NCI-H82 treated with DMSO at 0.1 percent for 48 hours (cell line): Measurements from ENCODE around the gene ZNF143.
"Not testable (repeated sequence)": the region's sequence is repeated elsewhere in the genome, so short reads cannot be mapped to it uniquely, and the experiment has no call there.

Source experiments
- DNase-seq: peaks from one replicate; lab custom pipeline; 2025; ENCODE audit not compliant: unreplicated experiment; lab: John Stamatoyannopoulos, UW

ZNF143 gene

DNA sequence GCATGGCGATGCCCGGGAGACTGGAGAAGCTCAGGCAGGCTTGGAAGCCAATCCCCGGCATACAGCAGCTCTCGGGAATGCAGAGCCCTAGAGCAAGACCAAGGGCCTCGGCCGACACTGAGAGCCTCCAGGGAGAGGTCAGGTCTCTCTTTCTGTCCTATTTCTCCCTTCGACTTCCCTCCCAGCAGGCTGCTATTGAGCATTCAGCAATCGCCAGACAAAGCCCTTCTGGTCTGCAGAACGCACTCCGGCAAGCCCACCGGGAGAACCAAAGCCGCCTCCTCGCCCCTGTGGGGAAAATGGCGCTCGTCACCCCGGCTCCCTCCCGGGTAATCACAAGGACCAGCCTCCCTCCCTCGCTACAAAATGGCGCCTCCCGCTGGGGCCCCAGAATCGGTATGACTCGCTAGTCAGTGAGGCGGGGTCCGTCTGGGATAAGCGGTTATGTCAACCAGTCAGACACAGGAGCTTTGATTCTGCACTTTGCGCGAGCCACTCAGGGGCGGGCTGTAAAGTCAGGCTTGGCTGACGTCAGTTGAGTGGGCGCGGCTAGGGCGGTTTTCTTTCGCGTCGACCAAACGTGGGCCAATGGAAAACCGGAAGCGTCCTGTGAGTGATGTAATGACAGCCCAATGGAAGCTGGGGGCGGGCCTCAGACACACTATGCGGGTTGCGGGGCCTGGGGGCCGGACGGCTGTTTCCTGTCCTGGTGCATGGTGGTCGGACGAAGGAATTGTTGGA is at the start of gene ZNF143:
TSS of gene ZNF143 (plus strand) at position 691 of the 741 bp plus-strand sequence. CDS start 10,297 bp downstream, outside the sequence.
- DNase-seq, result peak; percentile 100

GRCh38 chr11:9428706-9429105 is 32.1 kb upstream of the ZNF143 start:
- DNase-seq, result no peak

DNA sequence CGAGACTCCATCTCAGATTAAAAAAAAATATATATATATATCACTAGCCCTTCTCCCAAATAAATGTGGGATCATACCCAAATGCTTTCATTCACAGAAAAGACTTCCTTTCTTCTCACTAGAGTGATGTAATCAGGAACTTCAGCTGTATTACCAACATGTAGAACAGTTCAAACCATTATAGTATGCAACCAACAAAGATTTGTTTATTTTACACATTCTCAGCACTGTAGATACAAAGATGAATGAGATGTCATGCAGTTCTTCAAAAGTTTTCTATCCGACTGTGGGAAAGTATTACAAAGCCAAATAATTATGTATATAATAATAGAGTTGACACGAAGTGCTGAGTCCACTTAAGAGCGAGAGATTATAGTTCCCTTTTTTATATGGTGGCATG is 22.2 kb upstream of the ZNF143 start:
- DNase-seq, result no peak

DNA sequence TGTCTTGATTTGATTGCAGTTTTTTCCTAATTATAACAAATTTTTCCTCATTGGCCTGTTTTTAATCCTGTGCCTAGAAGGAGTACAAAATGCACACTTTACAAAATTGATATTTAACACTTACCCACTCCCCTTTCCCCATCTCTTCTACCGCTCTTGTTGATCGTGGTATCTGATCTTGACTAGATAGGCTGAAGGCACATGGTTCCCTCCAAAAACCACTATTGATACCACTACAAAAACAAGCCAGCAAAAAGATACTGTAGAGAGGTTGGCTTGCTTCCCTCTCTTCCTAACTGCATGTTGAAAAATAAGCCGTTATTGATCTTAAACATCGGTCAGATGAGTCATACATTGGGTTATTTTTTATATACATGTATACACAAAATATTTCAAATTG is 14.6 kb upstream of the ZNF143 start:
- DNase-seq, result no peak

DNA sequence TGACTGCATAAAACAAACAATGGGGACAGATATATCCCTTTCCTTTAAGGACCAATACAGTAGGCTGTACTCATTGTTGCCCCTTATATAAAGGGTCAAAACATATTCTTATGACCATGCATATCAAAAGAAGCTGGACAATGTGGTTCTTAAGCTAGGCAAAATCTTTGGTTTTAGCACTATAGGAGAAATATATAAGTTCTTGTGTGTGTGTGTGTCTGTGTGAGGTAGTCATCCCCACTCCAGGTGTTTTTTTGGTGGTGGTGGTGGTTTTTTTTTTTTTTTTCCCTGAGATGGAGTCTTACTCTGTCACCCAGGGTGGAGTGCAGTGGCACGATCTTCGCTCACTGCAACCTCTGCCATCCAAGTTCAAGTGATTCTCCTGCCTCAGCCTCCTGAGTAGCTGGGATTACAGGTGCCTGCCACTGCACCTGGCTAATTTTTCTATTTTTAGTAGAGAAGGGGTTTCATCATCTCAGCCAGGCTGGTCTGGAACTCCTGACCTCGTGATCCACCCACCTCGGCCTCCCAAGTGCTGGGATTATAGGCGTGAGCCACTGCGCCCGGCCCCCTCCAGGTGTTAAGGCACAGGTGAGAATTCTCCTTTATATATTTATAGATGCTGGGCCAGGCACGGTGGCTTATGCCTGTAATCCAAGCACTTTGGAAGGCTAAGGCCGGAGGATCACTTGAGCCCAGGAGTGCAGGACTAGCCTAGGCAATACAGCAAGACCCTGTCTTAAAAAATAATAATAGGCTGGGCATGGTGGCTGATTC is 12.0 kb upstream of the ZNF143 start:
- no peak for DNase-seq

DNA sequence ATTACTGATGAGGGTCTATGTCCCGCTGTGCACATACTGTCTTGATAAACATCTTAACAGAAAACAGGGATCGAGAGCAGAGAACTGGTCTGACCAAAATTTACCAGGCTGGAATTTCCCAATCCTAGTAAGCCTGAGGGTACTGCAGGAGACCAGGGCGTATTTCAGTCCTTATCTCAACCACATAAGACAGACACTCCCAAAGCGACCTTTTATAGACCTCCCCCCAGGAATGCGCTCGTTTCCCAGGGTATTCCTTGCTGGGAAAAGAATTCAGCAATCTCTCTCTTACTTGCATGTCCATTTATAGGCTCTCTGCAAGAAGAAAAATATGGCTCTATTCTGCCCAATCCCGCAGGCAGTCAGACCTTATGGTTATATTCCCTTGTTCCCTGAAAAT is 8.8 kb upstream of the ZNF143 start:
- DNase-seq, result not testable (repeated sequence)

DNA sequence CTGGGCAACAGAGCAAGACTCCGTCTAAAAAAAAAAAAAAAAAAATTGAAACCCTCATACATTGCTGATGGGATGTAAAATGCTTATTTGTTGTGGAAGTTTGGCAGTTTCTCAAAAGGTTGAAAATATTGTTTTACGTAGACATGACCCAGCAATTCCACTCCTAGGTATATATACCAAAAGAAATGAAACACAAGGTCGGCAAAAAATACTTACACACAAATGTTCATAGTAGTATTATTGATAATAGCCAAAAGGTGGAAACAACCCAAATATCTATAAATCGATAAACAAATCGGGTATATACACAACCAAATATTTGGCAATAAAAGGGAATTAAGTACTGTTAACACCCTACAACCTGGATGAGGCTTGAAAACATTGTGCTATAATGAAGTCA is 5.1 kb upstream of the ZNF143 start:
- DNase-seq, result no peak

GRCh38 chr11:9459667-9460321 is 1.0 kb upstream of the ZNF143 start:
- peak; percentile 42 for DNase-seq

DNA sequence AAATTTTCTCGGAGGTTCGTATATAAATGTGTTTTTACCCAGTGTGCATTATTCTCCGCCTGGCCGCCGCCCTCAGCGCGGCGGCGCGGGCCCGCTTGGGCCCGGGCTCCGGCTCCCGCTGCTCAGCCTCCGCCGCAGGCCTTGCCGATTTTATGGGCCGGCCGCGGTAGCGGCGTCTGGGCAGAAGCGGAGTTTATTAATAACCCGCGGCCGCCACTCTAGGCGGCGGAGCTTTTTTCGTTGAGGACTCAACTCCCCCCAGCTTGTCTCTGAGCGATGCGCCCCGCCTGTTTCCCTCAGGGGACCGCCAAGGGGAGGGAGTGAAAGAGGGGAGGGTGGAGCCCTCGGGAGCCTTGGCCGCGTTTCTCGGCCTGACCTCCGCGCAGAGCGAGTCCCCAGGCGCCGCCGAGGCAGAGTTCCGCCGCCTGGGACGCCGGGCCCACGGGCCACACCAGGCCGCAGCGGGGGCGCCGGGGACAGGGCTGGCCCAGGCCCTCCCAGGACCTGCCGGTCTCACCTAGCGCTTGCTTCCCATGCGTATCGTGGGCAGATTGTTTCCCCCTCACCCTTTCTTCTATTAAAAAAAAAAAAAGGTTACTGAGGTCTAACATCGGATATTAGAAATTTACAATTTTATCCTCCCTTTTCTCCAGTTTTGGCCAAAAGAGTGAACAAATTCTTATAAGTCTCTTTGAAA is 399 bp downstream of the ZNF143 start:
- peak; percentile 36 for DNase-seq

DNA sequence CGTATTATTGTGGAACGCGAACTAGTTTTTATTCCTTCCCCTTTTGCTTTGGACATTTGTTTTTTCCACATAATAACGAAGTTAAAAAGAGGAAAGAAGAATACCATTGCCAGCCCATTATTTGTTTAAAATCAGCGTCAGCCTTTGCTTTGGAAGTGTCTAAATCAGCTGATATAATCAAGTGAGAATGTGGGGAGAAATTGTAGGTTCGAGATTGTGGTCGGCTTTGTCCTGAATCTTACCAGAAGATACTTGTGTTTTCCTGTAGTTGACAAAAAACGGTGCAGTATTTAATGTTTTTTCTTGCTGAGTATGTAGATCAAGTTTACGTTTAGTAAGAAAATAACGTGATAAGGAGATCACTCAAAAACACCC is 935 bp downstream of the ZNF143 start:
- DNase-seq, result no peak

DNA sequence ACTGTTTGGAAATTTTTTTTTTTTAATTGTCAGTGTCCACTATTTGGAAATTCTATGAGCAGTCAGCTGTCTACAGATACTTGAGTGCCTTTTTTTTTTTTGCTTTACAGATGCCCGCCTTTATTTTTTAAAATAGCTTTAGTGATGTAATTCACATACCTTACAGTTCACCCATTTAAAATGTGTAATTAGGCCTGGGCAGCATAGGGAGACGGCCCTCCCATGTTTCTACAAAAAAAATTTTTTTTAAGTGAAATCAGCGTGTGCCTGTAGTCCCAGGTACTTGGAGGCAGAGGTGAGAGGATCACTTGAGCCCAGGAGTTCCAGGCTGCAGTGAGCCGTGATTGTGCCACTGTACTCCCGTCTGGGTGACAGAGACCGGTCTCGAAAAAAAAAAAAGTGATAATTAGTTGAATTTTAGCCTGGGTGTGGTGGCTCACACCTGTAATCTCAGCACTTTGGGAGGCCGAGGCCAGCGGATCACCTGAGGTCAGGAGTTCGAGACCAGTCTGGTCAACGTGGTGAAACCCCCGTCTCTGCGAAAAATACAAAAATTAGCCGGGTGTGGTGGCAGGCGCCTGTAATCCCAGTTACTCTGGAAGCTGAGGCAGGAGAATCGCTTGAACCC is 1.5 kb downstream of the ZNF143 start:
- DNase-seq, result no peak

GRCh38 chr11:9462806-9463537 is 2.2 kb downstream of the ZNF143 start:
- no peak for DNase-seq

GRCh38 chr11:9470765-9471164 is 10.0 kb downstream of the ZNF143 start:
- DNase-seq, result no peak

- no peak for DNase-seq
These were observed 12.6 kb downstream of the ZNF143 start for GRCh38 chr11:9473408-9473807.

DNA sequence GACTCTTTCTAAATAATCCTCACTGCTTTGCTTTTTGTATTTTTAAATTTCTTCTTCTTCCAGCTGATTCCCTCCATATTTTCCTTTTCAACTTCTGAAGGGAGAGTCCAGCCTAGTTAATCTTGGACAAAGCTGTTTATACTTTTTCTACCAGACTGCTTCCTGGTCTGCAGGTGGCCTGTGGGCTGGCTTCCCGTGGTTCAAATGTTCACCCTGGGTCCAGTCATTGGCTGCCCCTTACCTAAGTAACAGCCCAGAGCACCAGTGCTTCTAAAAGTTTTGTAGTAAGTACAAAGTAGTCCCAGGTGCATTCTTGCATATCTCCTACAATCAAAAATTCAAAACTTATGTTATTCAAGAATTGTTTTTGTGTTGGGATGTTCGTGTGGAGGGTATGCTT is 19.1 kb downstream of the ZNF143 start:
- no peak for DNase-seq

GRCh38 chr11:9489080-9489765 is 28.4 kb downstream of the ZNF143 start:
- DNase-seq, result no peak

GRCh38 chr11:9490376-9490775 is 29.6 kb downstream of the ZNF143 start:
- DNase-seq, result no peak

DNA sequence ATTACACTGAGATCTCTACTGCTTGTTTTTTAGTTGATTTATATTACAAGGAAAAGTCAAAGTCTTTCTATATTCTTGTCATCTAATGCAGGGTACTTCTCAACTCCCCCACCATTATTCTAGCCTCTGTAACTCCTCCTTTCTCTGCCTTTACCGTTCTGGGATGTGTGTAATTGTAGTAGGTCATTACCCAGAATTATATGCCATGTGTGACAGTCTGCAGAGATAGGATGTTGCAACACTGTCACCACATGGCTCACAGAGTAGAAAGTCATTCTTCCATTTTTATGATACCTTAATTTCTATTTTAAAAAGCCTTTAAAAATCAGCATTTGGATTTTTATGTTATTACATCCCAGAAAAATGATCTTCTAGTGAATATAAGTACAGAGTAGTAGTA is 32.7 kb downstream of the ZNF143 start:
- DNase-seq, result no peak

- DNase-seq, result no peak
These were observed 33.5 kb downstream of the ZNF143 start for GRCh38 chr11:9494316-9494715.
